Skeletal muscle satellite cell (primary cell): ENCODE data around the gene CEACAM4.

Source experiments
- H3K27me3 ChIP-seq: 2 replicates; pipeline ENCODE4 v1.7.0; 2013; ENCODE audit warnings: low read length; ENCODE audit not compliant: control insufficient read depth, insufficient read depth
- H3K36me3 ChIP-seq: 2 replicates; pipeline ENCODE4 v1.7.0; 2013; ENCODE audit warnings: mild to moderate bottlenecking, control low read depth, low read length; ENCODE audit not compliant: insufficient read depth
- H3K4me1 ChIP-seq: 2 replicates; pipeline ENCODE4 v1.7.0; 2013; ENCODE audit warnings: low read length; ENCODE audit not compliant: control insufficient read depth, insufficient read depth
- H3K4me2 ChIP-seq: 2 replicates; pipeline ENCODE4 v1.7.0; 2013; ENCODE audit warnings: mild to moderate bottlenecking, low read length
- H3K4me3 ChIP-seq: 2 replicates; pipeline ENCODE4 v1.7.0; 2013; ENCODE audit warnings: low read length
- H3K9ac ChIP-seq: 2 replicates; pipeline ENCODE4 v1.7.0; 2013; ENCODE audit warnings: mild to moderate bottlenecking, low read depth, low read length, moderate library complexity
- H3K9me3 ChIP-seq: replicated peaks from 2 replicates; pipeline ENCODE4 v1.7.0; 2013; ENCODE audit warnings: mild to moderate bottlenecking, control low read depth, low read length

Gene CEACAM4

GRCh38 chr19:41616792-41617621 lies 9.9 kb downstream of the CEACAM4 start:
- Histone ChIP-seq H3K4me1 (no peaks in the 10 kb centered on the region), H3K36me3 (no peaks in the 10 kb centered on the region), H3K27me3 (no peaks in the 10 kb centered on the region), H3K9ac (no peak overlapping the region), H3K9me3 (no peaks in the 10 kb centered on the region), H3K4me3 (no peak overlapping the region), H3K4me2 (no peak overlapping the region)

GRCh38 chr19:41615207-41615606 lies 11.7 kb downstream of the CEACAM4 start:
- Histone ChIP-seq H3K36me3 (no peaks in the 10 kb centered on the region), H3K4me3 (no peak overlapping the region), H3K9me3 (no peaks in the 10 kb centered on the region), H3K4me1 (no peaks in the 10 kb centered on the region), H3K4me2 (no peak overlapping the region), H3K9ac (no peak overlapping the region), H3K27me3 (no peaks in the 10 kb centered on the region)

- Histone ChIP-seq H3K9ac (no peak overlapping the region), H3K27me3 (no peaks in the 10 kb centered on the region), H3K4me2 (no peak overlapping the region), H3K4me3 (no peak overlapping the region), H3K36me3 (no peaks in the 10 kb centered on the region), H3K4me1 (no peaks in the 10 kb centered on the region), H3K9me3 (no peaks in the 10 kb centered on the region)
Measured at GRCh38 chr19:41612483-41612882, 14.4 kb downstream of the CEACAM4 start.

- Histone ChIP-seq H3K4me2 (no peak overlapping the region), H3K27me3 (no peaks in the 10 kb centered on the region), H3K4me1 (no peaks in the 10 kb centered on the region), H3K9ac (no peak overlapping the region), H3K36me3 (no peaks in the 10 kb centered on the region), H3K9me3 (no peaks in the 10 kb centered on the region), H3K4me3 (no peak overlapping the region)
Measured at GRCh38 chr19:41610789-41611188, 16.1 kb downstream of the CEACAM4 start.

GRCh38 chr19:41607668-41608067 lies 19.2 kb downstream of the CEACAM4 start:
- H3K9ac ChIP-seq, result no peak overlapping the region
- no peaks in the 10 kb centered on the region for H3K9me3 ChIP-seq
- no peak overlapping the region for H3K4me2 ChIP-seq
- H3K4me3 ChIP-seq, result no peak overlapping the region
- H3K36me3 ChIP-seq, result no peaks in the 10 kb centered on the region
- no peaks in the 10 kb centered on the region for H3K4me1 ChIP-seq
- no peaks in the 10 kb centered on the region for H3K27me3 ChIP-seq

- Histone ChIP-seq H3K27me3 (no peaks in the 10 kb centered on the region), H3K36me3 (no peaks in the 10 kb centered on the region), H3K4me1 (no peaks in the 10 kb centered on the region), H3K4me2 (no peak overlapping the region), H3K9me3 (no peaks in the 10 kb centered on the region), H3K4me3 (no peak overlapping the region), H3K9ac (no peak overlapping the region)
Measured at GRCh38 chr19:41606215-41606837, 20.5 kb downstream of the CEACAM4 start.

GRCh38 chr19:41604831-41605230 lies 22.0 kb downstream of the CEACAM4 start:
- Histone ChIP-seq H3K36me3 (no peaks in the 10 kb centered on the region), H3K27me3 (no peaks in the 10 kb centered on the region), H3K9me3 (no peaks in the 10 kb centered on the region), H3K9ac (no peak overlapping the region), H3K4me2 (no peak overlapping the region), H3K4me1 (no peaks in the 10 kb centered on the region), H3K4me3 (no peak overlapping the region)

- Histone ChIP-seq H3K27me3 (peaks cover 6% of the 10 kb centered on the region), H3K4me2 (no peak overlapping the region), H3K4me1 (no peaks in the 10 kb centered on the region), H3K9me3 (no peaks in the 10 kb centered on the region), H3K4me3 (no peak overlapping the region), H3K9ac (no peak overlapping the region), H3K36me3 (no peaks in the 10 kb centered on the region)
Measured at GRCh38 chr19:41601771-41602170, 25.1 kb downstream of the CEACAM4 start.

GRCh38 chr19:41599175-41599966 lies 27.5 kb downstream of the CEACAM4 start:
- H3K9me3 ChIP-seq, result no peaks in the 10 kb centered on the region
- no peaks in the 10 kb centered on the region for H3K36me3 ChIP-seq
- no peaks in the 10 kb centered on the region for H3K4me1 ChIP-seq
- H3K4me3 ChIP-seq, result no peak overlapping the region
- H3K9ac ChIP-seq, result no peak overlapping the region
- peaks cover 13% of the 10 kb centered on the region for H3K27me3 ChIP-seq
- no peak overlapping the region for H3K4me2 ChIP-seq

GRCh38 chr19:41597600-41598041 lies 29.3 kb downstream of the CEACAM4 start:
- H3K4me1 ChIP-seq, result no peaks in the 10 kb centered on the region
- H3K9ac ChIP-seq, result no peak overlapping the region
- H3K27me3 ChIP-seq, result peaks cover 13% of the 10 kb centered on the region
- no peaks in the 10 kb centered on the region for H3K36me3 ChIP-seq
- H3K4me2 ChIP-seq, result no peak overlapping the region
- no peaks in the 10 kb centered on the region for H3K9me3 ChIP-seq
- H3K4me3 ChIP-seq, result no peak overlapping the region

- no peaks in the 10 kb centered on the region for H3K36me3 ChIP-seq
- H3K9ac ChIP-seq, result no peak overlapping the region
- no peak overlapping the region for H3K4me3 ChIP-seq
- no peak overlapping the region for H3K4me2 ChIP-seq
- no peaks in the 10 kb centered on the region for H3K4me1 ChIP-seq
- H3K9me3 ChIP-seq, result no peaks in the 10 kb centered on the region
- peaks cover 13% of the 10 kb centered on the region for H3K27me3 ChIP-seq
Measured at GRCh38 chr19:41595890-41596280, 31.0 kb downstream of the CEACAM4 start.
